Measurements from ENCODE around the gene ANKRD28. TPM values are rescaled to one million over a fixed set of nuclear protein-coding genes. Genes with fewer than 3 reads are reported as not detected.
A peak's percentile ranks its signal among the peaks of the same experiment; 100 is the strongest.

Gene ANKRD28
- total and polyA plus RNA-seq, 2 of the 8 experiments (the other 6 are each of a cell fraction or from before 2014, with no cell fraction given): 39.1 to 61.7 TPM

DNA sequence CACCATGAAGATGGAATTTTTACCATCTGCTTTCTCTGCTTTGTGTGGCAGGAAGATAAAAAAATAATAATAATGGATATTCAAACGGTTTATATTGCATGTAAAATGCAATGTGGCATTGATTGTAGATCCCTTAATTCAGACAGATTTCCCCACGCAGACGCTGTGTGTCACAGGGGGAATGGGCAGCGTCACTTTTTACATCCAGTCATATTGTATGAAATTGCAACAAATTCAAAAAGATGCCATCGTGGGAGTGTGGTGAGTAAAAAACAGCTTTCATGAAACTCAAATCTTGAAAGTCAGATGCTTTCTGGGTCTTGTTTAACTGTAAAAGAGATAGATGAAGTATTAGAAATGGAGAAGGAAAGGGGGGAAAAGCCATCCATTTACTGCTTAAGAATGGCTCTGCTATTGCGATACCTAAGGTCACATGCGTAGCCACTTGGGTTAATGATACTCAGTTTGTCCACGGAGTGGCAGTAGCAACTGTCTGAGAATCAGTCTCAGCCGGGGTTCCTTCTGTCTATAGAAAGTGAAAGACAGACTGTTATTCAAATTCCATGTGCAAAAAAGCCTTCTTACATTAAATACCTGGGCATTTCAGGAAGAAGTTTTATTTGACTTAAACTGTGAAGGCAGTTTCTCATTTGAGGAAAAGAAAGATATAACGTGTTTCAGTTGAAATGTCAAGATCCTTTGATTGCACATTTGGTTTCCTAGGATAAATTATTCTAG lies 167.8 kb downstream of the ANKRD28 start (continued):
- peak; percentile 85 to 88 for TF ChIP-seq RAD21 (IDR thresholded peaks at IDR 0.05 in 1 of 2, conservative IDR thresholded peaks at IDR 0.05 in 1 of 2; ENCODE audit: low read depth in 2 of 2, low read length in 2 of 2)
